ES-I3 (cell line): ENCODE data around the gene CACNA1A.
"Not testable (repeated sequence)": the region's sequence is repeated elsewhere in the genome, so short reads cannot be mapped to it uniquely, and the experiment has no call there.

Experiments used
- H3K36me3 ChIP-seq: 2 replicates; pipeline ENCODE4 v1.6.1; 2013; ENCODE audit warnings: mild to moderate bottlenecking, low read length, control low read depth, moderate library complexity; ENCODE audit not compliant: insufficient read depth
- H3K4me1 ChIP-seq: 2 replicates; pipeline ENCODE4 v1.6.1; 2013; ENCODE audit warnings: mild to moderate bottlenecking, control low read depth, low read length; ENCODE audit not compliant: insufficient read depth
- H3K9ac ChIP-seq: 2 replicates; pipeline ENCODE4 v1.6.1; 2013; ENCODE audit warnings: low read depth, mild to moderate bottlenecking, low read length, moderate library complexity
- H3K9me3 ChIP-seq: 2 replicates; pipeline ENCODE4 v1.6.1; 2013; ENCODE audit warnings: mild to moderate bottlenecking, low read length, moderate library complexity; ENCODE audit not compliant: control insufficient read depth, insufficient read depth

The CACNA1A gene

GRCh38 chr19:13208672-13209483, 297.4 kb downstream of the CACNA1A start:
- Histone ChIP-seq H3K4me1 (peaks cover 9% of the 10 kb centered on the region; the same call in 1 of the 2 replicates), H3K9ac (no peak overlapping the region), H3K9me3 (no peaks in the 10 kb centered on the region), H3K36me3 (no peaks in the 10 kb centered on the region)

GRCh38 chr19:13207846-13208671, 298.2 kb downstream of the CACNA1A start:
- Histone ChIP-seq H3K9me3 (no peaks in the 10 kb centered on the region), H3K4me1 (peaks cover 9% of the 10 kb centered on the region; the same call in 1 of the 2 replicates), H3K9ac (no peak overlapping the region), H3K36me3 (no peaks in the 10 kb centered on the region)

GRCh38 chr19:13207237-13207845, 298.9 kb downstream of the CACNA1A start:
- no peak overlapping the region for H3K9ac ChIP-seq
- no peaks in the 10 kb centered on the region for H3K36me3 ChIP-seq
- peaks cover 9% of the 10 kb centered on the region; the same call in 1 of the 2 replicates for H3K4me1 ChIP-seq
- no peaks in the 10 kb centered on the region for H3K9me3 ChIP-seq

- H3K36me3 ChIP-seq = no peaks in the 10 kb centered on the region
- peaks cover 9% of the 10 kb centered on the region; the same call in 1 of the 2 replicates for H3K4me1 ChIP-seq
- H3K9me3 ChIP-seq = no peaks in the 10 kb centered on the region
- H3K9ac ChIP-seq = no peak overlapping the region
These were observed 299.7 kb downstream of the CACNA1A start for GRCh38 chr19:13206587-13206986.

GRCh38 chr19:13202112-13202511, 304.2 kb downstream of the CACNA1A start:
- H3K4me1 ChIP-seq, H3K9ac ChIP-seq, H3K36me3 ChIP-seq, H3K9me3 ChIP-seq: not testable (repeated sequence)

GRCh38 chr19:13198634-13199033, 307.6 kb downstream of the CACNA1A start:
- Histone ChIP-seq H3K4me1 (no peaks in the 10 kb centered on the region), H3K36me3 (no peaks in the 10 kb centered on the region), H3K9ac (no peak overlapping the region), H3K9me3 (no peaks in the 10 kb centered on the region)

GRCh38 chr19:13195678-13196077, 310.6 kb downstream of the CACNA1A start:
- Histone ChIP-seq H3K9me3 (no peaks in the 10 kb centered on the region), H3K9ac (no peak overlapping the region), H3K4me1 (no peaks in the 10 kb centered on the region), H3K36me3 (no peaks in the 10 kb centered on the region)

GRCh38 chr19:13190781-13191540, 315.3 kb downstream of the CACNA1A start:
- no peaks in the 10 kb centered on the region; the same call in 1 of the 2 replicates for H3K4me1 ChIP-seq
- no peaks in the 10 kb centered on the region for H3K36me3 ChIP-seq
- no peak overlapping the region for H3K9ac ChIP-seq
- H3K9me3 ChIP-seq = no peaks in the 10 kb centered on the region

GRCh38 chr19:13189600-13189999, 316.7 kb downstream of the CACNA1A start:
- H3K4me1 ChIP-seq = no peaks in the 10 kb centered on the region; the same call in 1 of the 2 replicates
- no peak overlapping the region for H3K9ac ChIP-seq
- no peaks in the 10 kb centered on the region for H3K36me3 ChIP-seq
- H3K9me3 ChIP-seq = no peaks in the 10 kb centered on the region

GRCh38 chr19:13187419-13187818, 318.9 kb downstream of the CACNA1A start:
- Histone ChIP-seq H3K36me3 (no peaks in the 10 kb centered on the region), H3K9me3 (no peaks in the 10 kb centered on the region), H3K9ac (no peak overlapping the region), H3K4me1 (no peaks in the 10 kb centered on the region; the same call in 1 of the 2 replicates)

GRCh38 chr19:13186688-13187087, 319.6 kb downstream of the CACNA1A start:
- not testable (repeated sequence) for H3K9me3 ChIP-seq, H3K36me3 ChIP-seq, H3K4me1 ChIP-seq, H3K9ac ChIP-seq

GRCh38 chr19:13185763-13186657, 320.3 kb downstream of the CACNA1A start:
- not testable (repeated sequence) for H3K9me3 ChIP-seq, H3K36me3 ChIP-seq, H3K9ac ChIP-seq, H3K4me1 ChIP-seq

GRCh38 chr19:13184926-13185325, 321.4 kb downstream of the CACNA1A start:
- not testable (repeated sequence) for H3K36me3 ChIP-seq, H3K4me1 ChIP-seq, H3K9ac ChIP-seq, H3K9me3 ChIP-seq
